B cell (primary cell): ENCODE results near the gene CD59. TPM values are rescaled to one million over a fixed set of nuclear protein-coding genes. Genes with fewer than 3 reads are reported as not detected.

ENCODE experiments used
- ATAC-seq: fragments of 200-7000 bp; cut with Tn5 transposase; one replicate; pipeline ENCODE4 v1.10.0; 2021; ENCODE audit warnings: low read depth, mild to moderate bottlenecking, moderate number of reproducible peaks, moderate library complexity
- CTCF ChIA-PET: fragments of 350-600 bp; sonication (Branson Sonifier 250); formaldehyde crosslinking; loops from one replicate; lab custom pipeline; 2021; ENCODE audit warnings: antibody characterized with exemption, inconsistent platforms; lab: Charles Lee
- POLR2A ChIA-PET: fragments of 350-600 bp; sonication (Branson Sonifier 250); formaldehyde crosslinking; loops from one replicate; lab custom pipeline; 2021; ENCODE audit warnings: antibody characterized with exemption; lab: Charles Lee
- DNase-seq: peaks from one replicate; pipeline ENCODE4 v3.0.0; 2013
- H2AFZ ChIP-seq: 2 replicates; pipeline ENCODE4 v1.6.1; 2012; ENCODE audit warnings: mild to moderate bottlenecking, low read depth, low read length; ENCODE audit not compliant: insufficient read depth, poor library complexity, severe bottlenecking
- H3K27ac ChIP-seq, 2 donors: 1 replicate in 1 of 2; 2 replicates in 1 of 2; pipeline ENCODE4 v1.5.1; 2012 to 2013; ENCODE audit warnings: low read length in 2 of 2, mild to moderate bottlenecking in 2 of 2, moderate library complexity in 1 of 2
- H3K27me3 ChIP-seq, 4 experiments: fragments of 200-600 bp in 1 of 4; sonication (generic) in 1 of 4; replicated peaks in 1 of 4; 1 replicate in 2 of 4; 2 replicates in 2 of 4; pipeline versions ENCODE4 v1.6.1 to v1.7.0; 2013 to 2016; ENCODE audit warnings: low read length in 3 of 4, mild to moderate bottlenecking in 2 of 4, mixed read lengths in 1 of 4, moderate library complexity in 1 of 4; ENCODE audit not compliant: insufficient read depth in 4 of 4, control insufficient read depth in 3 of 4; ENCODE audit errors: control extremely low read depth in 1 of 4
- H3K36me3 ChIP-seq, 2 experiments: replicated peaks in 1 of 2; 1 replicate in 1 of 2; 2 replicates in 1 of 2; pipeline versions ENCODE4 v1.6.1 to v1.7.1; 2013; ENCODE audit warnings: low read length in 1 of 2; ENCODE audit not compliant: insufficient read depth in 2 of 2, control insufficient read depth in 1 of 2; ENCODE audit errors: control extremely low read depth in 1 of 2, extremely low read depth in 1 of 2
- H3K4me1 ChIP-seq, 2 donors: fragments of 200-600 bp in 1 of 2; sonication (generic) in 1 of 2; 1 replicate in 1 of 2; 2 replicates in 1 of 2; pipeline versions ENCODE4 v1.5.1 to v1.6.1; 2013 to 2017; ENCODE audit warnings: low read length in 2 of 2; ENCODE audit not compliant: control insufficient read depth in 2 of 2, insufficient read depth in 2 of 2
- H3K4me2 ChIP-seq: replicated peaks from 2 replicates; pipeline ENCODE3; 2012; ENCODE audit warnings: mild to moderate bottlenecking, low read depth, low read length; ENCODE audit not compliant: poor library complexity, severe bottlenecking
- H3K4me3 ChIP-seq, 5 experiments: fragments of 200-600 bp in 1 of 5; sonication (generic) in 1 of 5; 1 replicate in 3 of 5; 2 replicates in 2 of 5; pipeline versions ENCODE4 v1.5.1 to v1.7.0; 2011 to 2016; ENCODE audit warnings: low read length in 4 of 5, mild to moderate bottlenecking in 4 of 5, low read depth in 2 of 5, control low read depth in 1 of 5, moderate library complexity in 1 of 5; ENCODE audit not compliant: insufficient read depth in 1 of 5; ENCODE audit errors: control extremely low read depth in 1 of 5, extremely low read depth in 1 of 5
- H3K79me2 ChIP-seq: fragments of 200-600 bp; sonication (generic); one replicate; pipeline ENCODE4 v1.6.0; 2016; ENCODE audit warnings: low read length; ENCODE audit not compliant: control insufficient read depth, insufficient read depth
- H3K9ac ChIP-seq: fragments of 200-600 bp; sonication (generic); 2 replicates; pipeline ENCODE4 v1.6.1; 2017; ENCODE audit warnings: mild to moderate bottlenecking, low read length, moderate library complexity
- H3K9me3 ChIP-seq, 3 donors: one replicate each; pipeline versions ENCODE4 v1.6.1 to v1.7.1; 2013; ENCODE audit warnings: low read length in 2 of 3; ENCODE audit not compliant: control insufficient read depth in 2 of 3, insufficient read depth in 1 of 3; ENCODE audit errors: control extremely low read depth in 1 of 3
- H4K20me1 ChIP-seq: 2 replicates; pipeline ENCODE4 v1.6.0; 2012; ENCODE audit warnings: mild to moderate bottlenecking, low read length; ENCODE audit not compliant: insufficient read depth, control insufficient read depth, poor library complexity, severe bottlenecking
- H3K27ac Mint-ChIP-seq: one replicate; pipeline ENCODE4 v1.8.0; 2021; ENCODE audit warnings: mixed read lengths
- H3K27me3 Mint-ChIP-seq: one replicate; pipeline ENCODE4 v1.8.0; 2021; ENCODE audit warnings: mixed read lengths
- H3K4me1 Mint-ChIP-seq: one replicate; pipeline ENCODE4 v1.8.0; 2021; ENCODE audit warnings: mixed read lengths
- H3K4me3 Mint-ChIP-seq: one replicate; pipeline ENCODE4 v1.8.0; 2021; ENCODE audit warnings: mixed read lengths
- H3K9me3 Mint-ChIP-seq: one replicate; pipeline ENCODE4 v1.8.0; 2022; ENCODE audit warnings: mixed read lengths; ENCODE audit not compliant: insufficient read depth
- CTCF ChIP-seq: fragments of 200-600 bp; IDR thresholded peaks from one replicate; pipeline ENCODE4 v1.8.0; 2022; ENCODE audit warnings: antibody characterized with exemption, mild to moderate bottlenecking
- EZH2 ChIP-seq: IDR thresholded peaks from 2 replicates; pipeline ENCODE4 v1.6.1; 2012; ENCODE audit warnings: borderline replicate concordance, low read depth, mild to moderate bottlenecking, moderate library complexity, low read length; ENCODE audit not compliant: insufficient read depth, poor library complexity, severe bottlenecking
- WGBS: methylation state at CpG from one replicate; pipeline ENCODE4 v1.1.5; 2013; ENCODE audit warnings: missing lambda C conversion rate; ENCODE audit not compliant: insufficient coverage; 5-methylcytosine and 5-hydroxymethylcytosine counted together
- intact Hi-C: fragments of 100-400 bp; cut with micrococcal nuclease; formaldehyde crosslinking; loops from one replicate; pipeline ENCODE4 v1.10.0; 2022
- polyA plus RNA-seq: library from polyadenylated mRNA; depleted of rRNA; stranded (reverse); fragments of >200 nt; gene quantifications from 2 replicates; pipeline ENCODE4 v1.2.3, GENCODE V29; 2012
- total RNA-seq, 2 donors: library from RNA; stranded (reverse); fragments of 120-200 nt in 1 of 2; gene quantifications; 1 replicate in 1 of 2; 2 replicates in 1 of 2; pipeline versions ENCODE4 v1.2.3 to v1.2.4, GENCODE V29; 2013 to 2022

The CD59 gene
- total and polyA plus RNA-seq, 2 donors (not counting 1 experiment from before 2014, with no cell fraction given) = 10.9 to 41.3 TPM

GRCh38 chr11:33773987-33774735 lies 37.9 kb upstream of the CD59 start, which contains the start of gene FBXO3:
TSS of gene FBXO3 (minus strand) at chr11:33774520. CDS start at chr11:33774497, 23 bp downstream.
- Mint-ChIP-seq H3K9me3 (no peaks in the 10 kb centered on the region), H3K27me3 (peaks cover 19% of the 10 kb centered on the region), H3K4me3 (peak within 1 kb of the TSS; percentile 92), H3K27ac (peak within 1 kb of the TSS; percentile 95), H3K4me1 (peaks cover 40% of the 10 kb centered on the region)
- Histone ChIP-seq H3K27me3 (peaks cover 0 to 22% (median 9%) of the 10 kb centered on the region in 4 experiments), H3K9me3 (no peaks in the 10 kb centered on the region), H2AFZ (peak within 1 kb of the TSS; percentile 87), H3K9ac (peak within 1 kb of the TSS; percentile 95), H3K4me1 (peaks cover 21 to 24% of the 10 kb centered on the region in 2 donors), H3K4me3 (peak within 1 kb of the TSS; percentile 66 to 91 (median 86)), H3K27ac (peak within 1 kb of the TSS; percentile 57 to 82), H3K79me2 (peaks cover 36% of the 10 kb centered on the region), H3K36me3 (peaks cover 2 to 10% of the 10 kb centered on the region in 2 experiments), H3K4me2 (peak within 1 kb of the TSS; percentile 85), H4K20me1 (peaks cover 25% of the 10 kb centered on the region)
- DNase-seq (peak; percentile 90), ATAC-seq (peak; percentile 94)
- ChIA-PET POLR2A (interaction anchor here (0.9 to 1.0 kb wide), 2 partner anchors 74 to 277 kb away, joined by 3 read pairs; partner anchors contain the start of genes C11orf91 and CAPRIN1), CTCF (interaction anchor here (0.8 to 1.0 kb wide), 2 partner anchors 84 to 197 kb away, joined by 3 read pairs; no protein-coding TSS in a partner anchor)
- TF ChIP-seq CTCF = no peak
- no peak for TF ChIP-seq EZH2
- intact Hi-C loops = loop anchor here (1.0 to 10.0 kb wide), 8 partner anchors 38 to 879 kb away; partner anchors contain the start of genes ABTB2, C11orf91, CAT and CD59
- WGBS = under 1% methylated on average over 56 of the region's 64 CpGs
